ENCODE data around the gene CRACDL. TPM values are rescaled to one million over a fixed set of nuclear protein-coding genes. Genes with fewer than 3 reads are reported as not detected.
A peak's percentile ranks its signal among the peaks of the same experiment; 100 is the strongest.

CRACDL gene
- total and polyA plus RNA-seq, 12 donors, result 1.2 to 7.9 (median 3.2) TPM

DNA sequence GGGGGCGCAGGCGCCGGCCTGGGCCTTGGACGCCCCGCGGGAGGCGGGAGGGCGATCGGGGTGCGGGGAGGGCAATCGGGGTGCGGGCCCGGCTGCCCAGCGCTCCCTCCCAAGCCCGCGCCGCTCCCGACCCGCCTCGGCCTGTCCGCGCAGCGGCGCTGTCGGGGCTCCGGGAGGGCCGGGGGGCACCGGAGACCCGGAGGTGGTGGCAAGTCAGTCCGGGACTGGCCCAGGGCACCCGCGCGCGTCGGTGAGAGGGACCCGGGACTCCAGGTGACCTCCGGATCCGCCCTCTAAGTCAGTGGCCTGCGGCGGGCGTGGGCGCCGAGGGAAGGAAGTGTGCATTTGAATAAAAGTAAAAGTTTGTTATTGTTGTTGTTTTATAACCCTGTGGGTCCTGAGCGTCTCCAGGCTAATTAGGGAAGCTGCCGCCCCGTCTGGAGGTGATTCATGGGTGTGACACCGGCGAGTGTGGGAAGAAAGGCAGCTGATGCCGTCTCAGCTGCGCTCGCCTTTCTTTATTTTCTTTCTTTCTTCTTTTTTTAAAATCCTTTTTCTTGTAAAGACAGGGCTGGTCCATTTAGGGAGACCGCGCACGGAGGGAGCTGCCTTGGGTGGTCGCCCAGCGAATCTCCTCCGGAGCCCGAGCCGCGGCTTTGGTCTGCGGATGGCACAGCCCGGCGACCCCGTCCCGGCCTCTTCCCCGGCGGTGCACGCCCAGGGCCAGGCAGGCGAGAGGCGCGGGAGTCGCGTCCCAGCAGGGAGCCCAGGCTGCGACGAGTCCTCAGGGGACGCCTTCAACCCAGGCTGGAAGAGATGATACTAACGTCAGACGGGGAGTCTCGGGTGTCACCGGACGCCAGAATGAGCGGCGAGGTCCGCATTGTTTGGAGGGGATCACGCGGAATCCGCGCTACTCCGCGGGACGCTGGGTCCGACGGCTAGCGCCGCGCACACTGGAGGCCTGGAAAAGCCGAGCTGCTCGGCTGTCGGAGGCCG lies 627 bp upstream of the CRACDL start:
- intact Hi-C loops (cut with DNase I), result no loop called here
- WGBS, 2 donors, result 2 to 3% methylated on average over 91 to 100 of the region's 100 CpGs

GRCh38 chr2:98935111-98935770 lies 784 bp downstream of the CRACDL start:
- no peak for ATAC-seq
- H3K27ac ChIP-seq, result no peak overlapping the region
- H3K9me3 ChIP-seq, result no peaks in the 10 kb centered on the region
- H3K36me3 ChIP-seq, result no peaks in the 10 kb centered on the region
- intact Hi-C loops (cut with DNase I), result no loop called here
- DNase-seq, result no peak
- peaks cover 3 to 19% (median 14%) of the 10 kb centered on the region in 9 donors for H3K4me1 ChIP-seq
- H3K27me3 ChIP-seq, result peaks cover 4 to 70% (median 57%) of the 10 kb centered on the region in 7 donors
- TF ChIP-seq, protein P1, sequence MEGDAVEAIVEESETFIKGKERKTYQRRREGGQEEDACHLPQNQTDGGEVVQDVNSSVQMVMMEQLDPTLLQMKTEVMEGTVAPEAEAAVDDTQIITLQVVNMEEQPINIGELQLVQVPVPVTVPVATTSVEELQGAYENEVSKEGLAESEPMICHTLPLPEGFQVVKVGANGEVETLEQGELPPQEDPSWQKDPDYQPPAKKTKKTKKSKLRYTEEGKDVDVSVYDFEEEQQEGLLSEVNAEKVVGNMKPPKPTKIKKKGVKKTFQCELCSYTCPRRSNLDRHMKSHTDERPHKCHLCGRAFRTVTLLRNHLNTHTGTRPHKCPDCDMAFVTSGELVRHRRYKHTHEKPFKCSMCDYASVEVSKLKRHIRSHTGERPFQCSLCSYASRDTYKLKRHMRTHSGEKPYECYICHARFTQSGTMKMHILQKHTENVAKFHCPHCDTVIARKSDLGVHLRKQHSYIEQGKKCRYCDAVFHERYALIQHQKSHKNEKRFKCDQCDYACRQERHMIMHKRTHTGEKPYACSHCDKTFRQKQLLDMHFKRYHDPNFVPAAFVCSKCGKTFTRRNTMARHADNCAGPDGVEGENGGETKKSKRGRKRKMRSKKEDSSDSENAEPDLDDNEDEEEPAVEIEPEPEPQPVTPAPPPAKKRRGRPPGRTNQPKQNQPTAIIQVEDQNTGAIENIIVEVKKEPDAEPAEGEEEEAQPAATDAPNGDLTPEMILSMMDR (IDR thresholded peaks at IDR 0.05), result no peak
- WGBS, 2 donors, result 12% methylated on average over 19 of the region's 19 CpGs
- peak overlapping the region in 9 of 10 donors; percentile 33 to 54 (median 45) for H3K4me3 ChIP-seq

More for the DNA sequence above, 627 bp upstream of the CRACDL start:
- Histone ChIP-seq H3K4me3 (peak overlapping the region; percentile 10 to 54 (median 42)), H3K36me3 (no peaks in the 10 kb centered on the region), H3K4me1 (peaks cover 3 to 19% (median 14%) of the 10 kb centered on the region in 9 donors), H3K27ac (no peak overlapping the region), H3K9me3 (no peaks in the 10 kb centered on the region), H3K27me3 (peaks cover 4 to 65% (median 57%) of the 10 kb centered on the region in 7 donors)
- DNase-seq, result no peak
- peak in 2 of 8 donors; percentile 8 to 25 for ATAC-seq
- TF ChIP-seq, protein P1 (IDR thresholded peaks at IDR 0.05), result peak in 1 of 9 donors; percentile 11

DNA sequence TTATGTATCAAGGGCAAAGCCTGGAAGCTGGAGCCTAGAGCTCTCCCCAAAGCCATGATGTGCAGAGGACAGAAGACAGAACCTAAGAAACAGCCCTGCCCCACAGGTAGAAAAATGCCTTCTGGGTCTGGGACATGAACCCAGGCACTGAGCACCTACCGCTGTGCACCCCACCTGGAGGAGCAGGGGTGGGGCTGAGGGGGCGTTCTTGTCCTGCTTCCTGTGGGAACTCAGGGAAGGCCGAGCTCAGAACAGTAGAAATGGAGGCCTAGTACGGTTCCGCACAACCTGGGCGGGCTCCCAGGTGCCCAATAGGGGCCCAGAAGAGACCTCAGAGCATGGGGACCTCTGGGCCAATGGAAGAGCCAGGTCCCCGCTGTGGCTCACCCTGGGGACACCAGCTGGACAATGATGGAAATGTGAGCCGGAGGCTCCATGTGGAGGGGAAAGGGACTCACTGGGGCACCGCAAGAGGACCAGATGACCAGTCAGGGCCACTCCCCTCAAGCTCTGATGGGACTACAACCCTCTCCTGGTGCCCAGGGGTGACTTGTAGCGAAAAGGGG lies 3.2 kb downstream of the CRACDL start:
- ATAC-seq (no peak), DNase-seq (no peak)
- H3K4me1 ChIP-seq, result peaks cover 3 to 19% (median 14%) of the 10 kb centered on the region in 9 donors
- H3K4me3 ChIP-seq, result no peak overlapping the region
- 84 to 87% methylated on average over 10 of the region's 10 CpGs for WGBS, 2 donors
- peaks cover 4 to 57% (median 41%) of the 10 kb centered on the region in 7 donors for H3K27me3 ChIP-seq
- H3K27ac ChIP-seq, result no peak overlapping the region
- no peaks in the 10 kb centered on the region for H3K9me3 ChIP-seq
- TF ChIP-seq, protein P1 (IDR thresholded peaks at IDR 0.05), result no peak
- intact Hi-C loops (cut with DNase I), result no loop called here
- no peaks in the 10 kb centered on the region for H3K36me3 ChIP-seq

DNA sequence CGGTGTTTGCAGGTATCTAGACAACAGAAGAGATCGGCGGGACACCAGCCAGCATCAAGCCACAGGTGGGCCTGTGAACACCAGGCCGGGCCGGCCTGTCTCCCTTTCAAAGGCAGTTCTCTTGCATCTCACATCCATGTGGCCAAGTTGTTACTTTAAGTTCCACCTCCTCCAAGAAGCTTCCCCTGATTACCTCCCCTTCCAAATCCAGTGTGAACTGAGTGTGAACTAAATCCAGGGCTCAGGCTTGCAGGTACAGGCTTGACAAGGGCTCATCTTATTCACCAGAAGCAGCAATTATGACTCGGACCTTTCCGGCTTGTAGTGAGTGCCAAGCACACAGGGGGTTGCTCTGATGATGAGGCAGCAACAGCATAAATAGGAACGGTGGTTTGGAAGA lies 3.9 kb downstream of the CRACDL start:
- peaks cover 3 to 50% (median 36%) of the 10 kb centered on the region in 7 donors for H3K27me3 ChIP-seq
- DNase-seq (no peak), ATAC-seq (no peak)
- 90 to 93% methylated on average over 8 of the region's 8 CpGs for WGBS, 2 donors
- no peak overlapping the region for H3K4me3 ChIP-seq
- no peak overlapping the region for H3K27ac ChIP-seq
- TF ChIP-seq, protein P1 (IDR thresholded peaks at IDR 0.05), result no peak
- intact Hi-C loops (cut with DNase I), result no loop called here
- no peaks in the 10 kb centered on the region for H3K36me3 ChIP-seq
- peaks cover 3 to 18% (median 14%) of the 10 kb centered on the region in 9 donors for H3K4me1 ChIP-seq
- H3K9me3 ChIP-seq, result no peaks in the 10 kb centered on the region

Data from heart right ventricle (tissue), 16 donors.